ENCODE measurements around the gene PUSL1.
A peak's percentile ranks its signal among the peaks of the same experiment; 100 is the strongest.

Gene PUSL1

DNA sequence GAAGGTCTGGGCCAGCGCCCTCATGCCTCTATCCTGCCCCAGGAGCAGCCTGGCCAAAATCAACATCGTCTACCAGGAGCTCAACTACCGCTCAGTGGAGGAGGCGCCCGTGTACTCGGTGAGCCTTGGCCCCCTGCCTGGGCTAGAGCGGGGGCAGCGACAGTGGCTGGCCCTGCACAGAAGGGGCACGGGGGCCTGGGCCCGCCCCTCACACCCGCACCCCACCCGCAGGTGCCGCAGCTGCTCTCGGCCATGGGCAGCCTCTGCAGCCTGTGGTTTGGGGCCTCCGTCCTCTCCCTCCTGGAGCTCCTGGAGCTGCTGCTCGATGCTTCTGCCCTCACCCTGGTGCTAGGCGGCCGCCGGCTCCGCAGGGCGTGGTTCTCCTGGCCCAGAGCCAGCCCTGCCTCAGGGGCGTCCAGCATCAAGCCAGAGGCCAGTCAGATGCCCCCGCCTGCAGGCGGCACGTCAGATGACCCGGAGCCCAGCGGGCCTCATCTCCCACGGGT lies 17.3 kb upstream of the PUSL1 start:
- Histone ChIP-seq H3K27me3 (ENCODE audit: control insufficient read depth in 1 of 2, insufficient read depth in 1 of 2, low read length in 2 of 2) (peaks cover 0 to 17% of the 10 kb centered on the region in 2 experiments), H2AK5ac (ENCODE audit: low read length, severe bottlenecking) (peak overlapping the region; percentile 35), H3K14ac (ENCODE audit: low read length in 2 of 2) (no peak overlapping the region), H4K8ac (ENCODE audit: low read length) (no peak overlapping the region), H3K4me3 (ENCODE audit: insufficient read depth in 1 of 2, low read depth in 1 of 2, low read length in 2 of 2) (peak overlapping the region in 1 of 2 experiments; percentile 29), H2BK15ac (ENCODE audit: low read depth, poor library complexity, severe bottlenecking) (no peak overlapping the region), H3K4ac (ENCODE audit: low read depth in 1 of 2, low read length in 2 of 2) (no peak overlapping the region), H2BK5ac (ENCODE audit: low read depth, low read length, poor library complexity, severe bottlenecking) (no peak overlapping the region), H2BK120ac (ENCODE audit: low read depth, low read length) (no peak overlapping the region), H3K4me1 (ENCODE audit: control insufficient read depth, insufficient read depth, low read depth, low read length) (peaks cover 16% of the 10 kb centered on the region), H3K27ac (ENCODE audit: low read length, poor library complexity, severe bottlenecking) (no peak overlapping the region), H3K9me3 (ENCODE audit: control insufficient read depth, low read length) (no peaks in the 10 kb centered on the region), H2AFZ (ENCODE audit: low read depth, low read length) (no peak overlapping the region), H3K9ac (ENCODE audit: low read length) (no peak overlapping the region), H3K36me3 (ENCODE audit: control insufficient read depth in 1 of 2, insufficient read depth in 2 of 2, low read depth in 1 of 2, low read length in 2 of 2) (peaks cover 5 to 44% of the 10 kb centered on the region in 2 experiments), H3K79me1 (replicated peaks; ENCODE audit: low read length, poor library complexity, severe bottlenecking) (no peaks in the 10 kb centered on the region), H3K18ac (ENCODE audit: low read depth in 1 of 2, low read length in 2 of 2) (no peak overlapping the region), H3K4me2 (ENCODE audit: low read length, poor library complexity, severe bottlenecking) (no peak overlapping the region), H2BK12ac (ENCODE audit: low read length in 2 of 2) (no peak overlapping the region), H4K91ac (ENCODE audit: low read length) (no peak overlapping the region), H3K23ac (ENCODE audit: low read length in 2 of 2) (no peak overlapping the region)
- WGBS: 83% methylated on average over 28 of the region's 28 CpGs
- no peak for DNase-seq

DNA sequence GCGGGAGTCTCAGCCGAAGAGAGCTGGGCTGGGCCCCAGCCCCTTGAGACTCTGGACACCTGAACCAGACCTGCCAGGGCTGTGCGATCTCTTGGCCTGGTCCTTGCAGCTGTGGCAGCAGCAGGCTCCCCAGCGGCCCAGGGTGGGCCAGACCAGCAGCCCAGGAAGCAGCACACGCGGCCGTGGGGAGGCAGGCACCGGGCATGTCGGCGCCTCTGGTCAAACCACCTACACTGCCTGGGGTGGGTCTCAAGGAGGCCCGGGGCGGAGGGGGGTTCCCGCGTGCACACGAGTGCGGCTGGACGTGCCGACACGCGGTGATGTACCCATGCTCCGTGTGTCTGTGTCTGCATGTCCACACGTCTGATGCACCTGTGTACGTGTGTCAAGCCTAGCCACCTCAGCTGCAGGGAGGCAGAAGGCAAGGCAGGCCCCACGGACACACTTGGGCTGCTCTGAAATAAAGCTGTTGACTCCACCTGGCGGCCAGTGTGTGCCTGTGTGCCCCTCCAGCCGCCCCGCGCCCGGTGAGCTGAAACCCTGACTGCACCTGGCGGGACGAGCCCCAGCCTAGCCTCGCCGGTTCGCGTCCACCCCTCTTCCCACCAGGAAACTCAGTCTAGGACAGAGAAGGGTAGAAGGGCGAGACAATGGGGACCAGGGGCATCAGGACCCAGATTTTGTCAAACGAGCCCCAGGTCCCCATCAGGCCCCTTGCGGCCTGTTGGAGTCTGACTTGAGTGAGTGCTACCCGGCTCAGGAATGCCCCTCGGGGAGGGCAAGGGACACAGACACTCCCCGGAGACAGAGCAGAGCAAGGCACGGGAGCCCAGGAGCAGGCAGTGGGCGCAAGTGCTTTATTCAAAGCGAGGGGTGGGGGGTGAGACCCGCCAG lies 16.6 kb upstream of the PUSL1 start:
- Histone ChIP-seq H2BK12ac (ENCODE audit: low read length in 2 of 2) (no peak overlapping the region), H2BK5ac (ENCODE audit: low read depth, low read length, poor library complexity, severe bottlenecking) (no peak overlapping the region), H3K4me1 (ENCODE audit: control insufficient read depth, insufficient read depth, low read depth, low read length) (peaks cover 18% of the 10 kb centered on the region), H2BK120ac (ENCODE audit: low read depth, low read length) (no peak overlapping the region), H3K23ac (ENCODE audit: low read length in 2 of 2) (no peak overlapping the region), H3K18ac (ENCODE audit: low read depth in 1 of 2, low read length in 2 of 2) (no peak overlapping the region), H2AFZ (ENCODE audit: low read depth, low read length) (no peak overlapping the region), H3K14ac (ENCODE audit: low read length in 2 of 2) (no peak overlapping the region), H3K27ac (ENCODE audit: low read length, poor library complexity, severe bottlenecking) (no peak overlapping the region), H2AK5ac (ENCODE audit: low read length, severe bottlenecking) (no peak overlapping the region), H2BK15ac (ENCODE audit: low read depth, poor library complexity, severe bottlenecking) (no peak overlapping the region), H4K8ac (ENCODE audit: low read length) (no peak overlapping the region), H3K4ac (ENCODE audit: low read depth in 1 of 2, low read length in 2 of 2) (no peak overlapping the region), H3K9ac (ENCODE audit: low read length) (no peak overlapping the region), H3K4me2 (ENCODE audit: low read length, poor library complexity, severe bottlenecking) (no peak overlapping the region), H3K36me3 (ENCODE audit: control insufficient read depth in 1 of 2, insufficient read depth in 2 of 2, low read depth in 1 of 2, low read length in 2 of 2) (peaks cover 5 to 51% of the 10 kb centered on the region in 2 experiments), H3K4me3 (ENCODE audit: insufficient read depth in 1 of 2, low read depth in 1 of 2, low read length in 2 of 2) (peak overlapping the region in 1 of 2 experiments; percentile 29), H4K91ac (ENCODE audit: low read length) (no peak overlapping the region), H3K79me1 (replicated peaks; ENCODE audit: low read length, poor library complexity, severe bottlenecking) (no peaks in the 10 kb centered on the region), H3K9me3 (ENCODE audit: control insufficient read depth, low read length) (no peaks in the 10 kb centered on the region), H3K27me3 (ENCODE audit: control insufficient read depth in 1 of 2, insufficient read depth in 1 of 2, low read length in 2 of 2) (peaks cover 0 to 9% of the 10 kb centered on the region in 2 experiments)
- peak; percentile 65 for DNase-seq
- WGBS: 59% methylated on average over 45 of the region's 45 CpGs

DNA sequence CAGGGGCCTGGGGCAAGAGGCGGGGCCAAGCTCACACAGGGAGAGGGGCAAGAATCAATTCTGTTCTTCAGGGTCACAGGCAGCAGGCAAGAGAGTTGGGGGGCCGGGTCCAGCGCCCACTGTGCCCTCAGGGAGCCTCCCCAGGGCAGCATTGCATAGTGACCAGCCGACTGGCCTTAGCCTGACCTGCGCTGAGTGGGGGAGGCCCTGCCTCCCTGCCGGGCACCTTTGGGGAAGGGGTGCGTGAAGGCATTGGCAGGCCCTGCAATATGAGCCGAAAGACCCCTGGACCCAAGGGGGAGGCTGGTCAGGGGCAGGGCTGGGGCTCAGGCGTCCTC lies 16.0 kb upstream of the PUSL1 start:
- Histone ChIP-seq H3K9ac (ENCODE audit: low read length) (no peak overlapping the region), H3K23ac (ENCODE audit: low read length in 2 of 2) (no peak overlapping the region), H3K36me3 (ENCODE audit: control insufficient read depth in 1 of 2, insufficient read depth in 2 of 2, low read depth in 1 of 2, low read length in 2 of 2) (peaks cover 5 to 53% of the 10 kb centered on the region in 2 experiments), H2AK5ac (ENCODE audit: low read length, severe bottlenecking) (no peak overlapping the region), H4K8ac (ENCODE audit: low read length) (no peak overlapping the region), H4K91ac (ENCODE audit: low read length) (no peak overlapping the region), H2BK120ac (ENCODE audit: low read depth, low read length) (no peak overlapping the region), H3K18ac (ENCODE audit: low read depth in 1 of 2, low read length in 2 of 2) (no peak overlapping the region), H2BK5ac (ENCODE audit: low read depth, low read length, poor library complexity, severe bottlenecking) (no peak overlapping the region), H2BK12ac (ENCODE audit: low read length in 2 of 2) (no peak overlapping the region), H2AFZ (ENCODE audit: low read depth, low read length) (no peak overlapping the region), H3K4me1 (ENCODE audit: control insufficient read depth, insufficient read depth, low read depth, low read length) (peaks cover 18% of the 10 kb centered on the region), H2BK15ac (ENCODE audit: low read depth, poor library complexity, severe bottlenecking) (no peak overlapping the region), H3K4ac (ENCODE audit: low read depth in 1 of 2, low read length in 2 of 2) (no peak overlapping the region), H3K79me1 (replicated peaks; ENCODE audit: low read length, poor library complexity, severe bottlenecking) (no peaks in the 10 kb centered on the region), H3K27me3 (ENCODE audit: control insufficient read depth in 1 of 2, insufficient read depth in 1 of 2, low read length in 2 of 2) (peaks cover 0 to 3% of the 10 kb centered on the region in 2 experiments), H3K9me3 (ENCODE audit: control insufficient read depth, low read length) (no peaks in the 10 kb centered on the region), H3K14ac (ENCODE audit: low read length in 2 of 2) (no peak overlapping the region), H3K4me3 (ENCODE audit: insufficient read depth in 1 of 2, low read depth in 1 of 2, low read length in 2 of 2) (no peak overlapping the region), H3K4me2 (ENCODE audit: low read length, poor library complexity, severe bottlenecking) (no peak overlapping the region), H3K27ac (ENCODE audit: low read length, poor library complexity, severe bottlenecking) (no peak overlapping the region)
- DNase-seq: no peak
- 90% methylated on average over 9 of the region's 9 CpGs for WGBS

DNA sequence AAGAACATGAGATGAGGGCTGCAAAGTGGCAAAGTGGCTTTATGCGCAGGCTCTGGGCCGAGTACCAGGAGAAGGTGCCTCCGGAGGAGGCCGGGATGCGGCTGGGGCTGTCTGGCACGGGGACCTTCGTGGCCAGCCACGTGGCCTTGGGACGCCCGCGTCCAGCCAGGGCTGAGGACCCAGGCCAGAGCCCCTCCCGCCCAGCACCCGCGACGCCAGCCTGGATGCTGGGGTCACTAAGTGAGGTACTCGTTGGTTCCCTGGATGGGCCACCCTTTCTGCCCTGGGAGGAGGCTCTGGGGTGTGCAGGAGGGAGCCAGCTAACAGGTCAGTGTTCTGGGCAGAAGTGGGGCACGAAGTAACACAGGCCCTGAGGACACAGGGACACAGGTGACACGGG lies 15.5 kb upstream of the PUSL1 start:
- no peak overlapping the region for H3K27ac ChIP-seq (ENCODE audit: low read length, poor library complexity, severe bottlenecking)
- H2BK15ac ChIP-seq (ENCODE audit: low read depth, poor library complexity, severe bottlenecking): no peak overlapping the region
- 93% methylated on average over 18 of the region's 18 CpGs for WGBS
- no peak overlapping the region for H3K4ac ChIP-seq (ENCODE audit: low read depth in 1 of 2, low read length in 2 of 2)
- no peaks in the 10 kb centered on the region for H3K79me1 ChIP-seq (replicated peaks; ENCODE audit: low read length, poor library complexity, severe bottlenecking)
- H3K4me2 ChIP-seq (ENCODE audit: low read length, poor library complexity, severe bottlenecking): no peak overlapping the region
- no peak overlapping the region for H3K4me3 ChIP-seq (ENCODE audit: insufficient read depth in 1 of 2, low read depth in 1 of 2, low read length in 2 of 2)
- H2BK5ac ChIP-seq (ENCODE audit: low read depth, low read length, poor library complexity, severe bottlenecking): no peak overlapping the region
- H2BK12ac ChIP-seq (ENCODE audit: low read length in 2 of 2): no peak overlapping the region
- no peaks in the 10 kb centered on the region for H3K27me3 ChIP-seq (ENCODE audit: control insufficient read depth in 1 of 2, insufficient read depth in 1 of 2, low read length in 2 of 2)
- no peak overlapping the region for H3K9ac ChIP-seq (ENCODE audit: low read length)
- H4K8ac ChIP-seq (ENCODE audit: low read length): no peak overlapping the region
- DNase-seq: no peak
- H3K36me3 ChIP-seq (ENCODE audit: control insufficient read depth in 1 of 2, insufficient read depth in 2 of 2, low read depth in 1 of 2, low read length in 2 of 2): peaks cover 5 to 58% of the 10 kb centered on the region in 2 experiments
- no peak overlapping the region for H3K18ac ChIP-seq (ENCODE audit: low read depth in 1 of 2, low read length in 2 of 2)
- H3K23ac ChIP-seq (ENCODE audit: low read length in 2 of 2): no peak overlapping the region
- H2AK5ac ChIP-seq (ENCODE audit: low read length, severe bottlenecking): no peak overlapping the region
- no peak overlapping the region for H2AFZ ChIP-seq (ENCODE audit: low read depth, low read length)
- no peak overlapping the region for H4K91ac ChIP-seq (ENCODE audit: low read length)
- H2BK120ac ChIP-seq (ENCODE audit: low read depth, low read length): no peak overlapping the region
- no peak overlapping the region for H3K14ac ChIP-seq (ENCODE audit: low read length in 2 of 2)
- peaks cover 18% of the 10 kb centered on the region for H3K4me1 ChIP-seq (ENCODE audit: control insufficient read depth, insufficient read depth, low read depth, low read length)
- H3K9me3 ChIP-seq (ENCODE audit: control insufficient read depth, low read length): no peaks in the 10 kb centered on the region

Data from mesenchymal stem cell (in vitro differentiated cells and primary cell).